ENCODE data around the gene FBXO34. TPM values are rescaled to one million over a fixed set of nuclear protein-coding genes. Genes with fewer than 3 reads are reported as not detected.
"Not testable (repeated sequence)": the region's sequence is repeated elsewhere in the genome, so short reads cannot be mapped to it uniquely, and the experiment has no call there.

Gene FBXO34
- total RNA-seq, 1 donor from 2014 or later, result 29.5 TPM

DNA sequence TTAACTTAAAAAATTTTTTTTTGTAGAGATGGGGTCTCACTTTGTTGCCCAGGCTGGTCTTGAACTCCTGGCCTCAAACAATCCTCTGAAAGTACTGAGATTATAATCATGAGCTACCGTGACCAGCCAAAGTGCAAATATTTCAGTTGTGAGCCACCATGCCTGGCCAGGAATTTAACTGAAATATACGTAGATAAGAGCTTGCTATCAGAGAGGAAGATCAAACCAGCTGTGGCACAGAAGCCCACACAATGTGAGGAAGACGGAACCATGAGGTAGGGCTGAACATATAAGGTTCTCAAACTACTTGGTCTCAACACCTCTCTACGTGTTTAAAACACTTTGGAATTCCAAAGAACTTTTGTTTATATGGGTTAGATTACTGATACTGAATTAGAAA, 111.3 kb downstream of the FBXO34 start:
- FAIRE-seq (no peak), DNase-seq (ENCODE audit: low read depth) (no peak)
- H3K36me3 ChIP-seq (ENCODE audit: control insufficient read depth, insufficient read depth, low read length), result peaks cover 6% of the 10 kb centered on the region
- no peak overlapping the region for H3K4me3 ChIP-seq (ENCODE audit: low read depth, low read length)
- H3K27me3 ChIP-seq (ENCODE audit: control insufficient read depth, insufficient read depth, low read length), result no peaks in the 10 kb centered on the region
- TF ChIP-seq, protein P1, sequence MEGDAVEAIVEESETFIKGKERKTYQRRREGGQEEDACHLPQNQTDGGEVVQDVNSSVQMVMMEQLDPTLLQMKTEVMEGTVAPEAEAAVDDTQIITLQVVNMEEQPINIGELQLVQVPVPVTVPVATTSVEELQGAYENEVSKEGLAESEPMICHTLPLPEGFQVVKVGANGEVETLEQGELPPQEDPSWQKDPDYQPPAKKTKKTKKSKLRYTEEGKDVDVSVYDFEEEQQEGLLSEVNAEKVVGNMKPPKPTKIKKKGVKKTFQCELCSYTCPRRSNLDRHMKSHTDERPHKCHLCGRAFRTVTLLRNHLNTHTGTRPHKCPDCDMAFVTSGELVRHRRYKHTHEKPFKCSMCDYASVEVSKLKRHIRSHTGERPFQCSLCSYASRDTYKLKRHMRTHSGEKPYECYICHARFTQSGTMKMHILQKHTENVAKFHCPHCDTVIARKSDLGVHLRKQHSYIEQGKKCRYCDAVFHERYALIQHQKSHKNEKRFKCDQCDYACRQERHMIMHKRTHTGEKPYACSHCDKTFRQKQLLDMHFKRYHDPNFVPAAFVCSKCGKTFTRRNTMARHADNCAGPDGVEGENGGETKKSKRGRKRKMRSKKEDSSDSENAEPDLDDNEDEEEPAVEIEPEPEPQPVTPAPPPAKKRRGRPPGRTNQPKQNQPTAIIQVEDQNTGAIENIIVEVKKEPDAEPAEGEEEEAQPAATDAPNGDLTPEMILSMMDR (IDR thresholded peaks at IDR 0.05; ENCODE audit: insufficient read depth, low read length, severe bottlenecking), result no peak

DNA sequence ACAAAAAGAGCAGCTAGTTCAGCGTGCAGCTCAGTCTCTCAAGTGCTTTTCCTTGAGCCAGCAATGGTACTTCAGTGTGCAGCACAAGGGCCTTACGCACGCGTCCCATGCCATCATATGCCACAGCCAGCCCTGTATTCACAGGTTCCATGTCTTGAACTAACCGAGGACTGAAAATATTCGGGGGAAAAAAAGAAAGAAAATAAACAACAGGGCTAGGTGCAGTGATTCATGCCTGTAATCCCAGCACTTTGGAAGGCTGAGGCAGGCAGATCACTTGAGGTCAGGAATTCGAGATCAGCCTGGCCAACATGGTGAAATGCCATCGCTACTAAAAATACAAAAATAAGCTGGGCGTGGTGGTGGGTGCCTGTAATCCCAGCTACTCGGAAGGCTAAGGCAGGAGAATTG, 111.8 kb downstream of the FBXO34 start:
- DNase-seq (ENCODE audit: low read depth); H3K36me3 ChIP-seq (ENCODE audit: control insufficient read depth, insufficient read depth, low read length); FAIRE-seq; H3K4me3 ChIP-seq (ENCODE audit: low read depth, low read length); H3K27me3 ChIP-seq (ENCODE audit: control insufficient read depth, insufficient read depth, low read length): not testable (repeated sequence)

DNA sequence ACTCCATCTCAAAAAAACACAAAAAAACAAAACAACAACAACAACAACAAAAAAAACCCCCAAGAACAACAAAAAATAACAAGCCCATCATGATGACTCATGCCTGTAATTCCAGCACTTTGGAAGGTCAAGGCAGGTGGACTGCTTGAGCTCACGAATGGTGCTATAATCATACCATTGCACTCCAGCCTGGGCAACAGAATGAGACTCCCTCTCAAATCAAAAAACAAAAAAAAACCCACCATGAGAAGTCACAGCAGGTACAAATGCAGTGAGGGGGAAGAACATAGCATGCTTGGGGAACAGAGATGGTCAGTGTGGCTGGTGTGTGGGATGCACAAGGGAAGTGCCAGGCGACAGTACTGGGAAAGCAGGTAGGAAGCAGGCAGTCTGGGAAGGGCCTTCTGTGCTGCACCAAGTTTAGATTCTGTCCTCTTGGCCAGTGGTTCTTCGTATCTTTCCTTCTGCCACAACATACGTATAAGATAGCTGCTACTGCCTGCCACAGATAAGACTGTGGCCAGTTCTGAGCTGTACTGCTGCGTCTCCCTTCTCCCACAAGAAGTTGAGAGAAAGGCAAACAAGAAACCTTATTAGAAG, 112.4 kb downstream of the FBXO34 start:
- DNase-seq (ENCODE audit: low read depth), result no peak
- no peak for FAIRE-seq
- no peak overlapping the region for H3K4me3 ChIP-seq (ENCODE audit: low read depth, low read length)
- H3K27me3 ChIP-seq (ENCODE audit: control insufficient read depth, insufficient read depth, low read length), result no peaks in the 10 kb centered on the region
- TF ChIP-seq, protein P1 (IDR thresholded peaks at IDR 0.05; ENCODE audit: insufficient read depth, low read length, severe bottlenecking), result no peak
- peaks cover 6% of the 10 kb centered on the region for H3K36me3 ChIP-seq (ENCODE audit: control insufficient read depth, insufficient read depth, low read length)

DNA sequence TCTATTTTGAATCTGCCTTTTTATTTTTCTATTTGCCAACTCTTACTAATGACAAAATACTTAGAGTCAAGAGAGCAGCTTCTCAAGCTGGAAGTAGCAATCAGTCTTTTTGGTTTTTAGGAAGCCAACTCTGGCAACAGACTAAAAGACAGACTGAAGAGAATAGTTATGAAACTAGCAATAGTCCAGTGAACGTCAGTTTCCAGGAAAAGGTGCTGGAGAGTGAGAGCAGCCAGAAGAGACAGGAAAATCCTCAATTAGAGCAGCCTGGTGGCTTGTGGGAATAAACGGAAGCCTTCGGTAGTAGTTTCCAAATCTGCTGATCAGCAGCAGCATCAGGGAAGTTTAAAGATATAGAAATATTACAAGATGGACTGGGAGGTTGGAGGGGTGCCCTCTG, 113.3 kb downstream of the FBXO34 start:
- H3K4me3 ChIP-seq (ENCODE audit: low read depth, low read length), result no peak overlapping the region
- no peak for DNase-seq (ENCODE audit: low read depth)
- TF ChIP-seq, protein P1 (IDR thresholded peaks at IDR 0.05; ENCODE audit: insufficient read depth, low read length, severe bottlenecking), result no peak
- FAIRE-seq, result no peak
- H3K36me3 ChIP-seq (ENCODE audit: control insufficient read depth, insufficient read depth, low read length), result peaks cover 6% of the 10 kb centered on the region
- no peaks in the 10 kb centered on the region for H3K27me3 ChIP-seq (ENCODE audit: control insufficient read depth, insufficient read depth, low read length)

DNA sequence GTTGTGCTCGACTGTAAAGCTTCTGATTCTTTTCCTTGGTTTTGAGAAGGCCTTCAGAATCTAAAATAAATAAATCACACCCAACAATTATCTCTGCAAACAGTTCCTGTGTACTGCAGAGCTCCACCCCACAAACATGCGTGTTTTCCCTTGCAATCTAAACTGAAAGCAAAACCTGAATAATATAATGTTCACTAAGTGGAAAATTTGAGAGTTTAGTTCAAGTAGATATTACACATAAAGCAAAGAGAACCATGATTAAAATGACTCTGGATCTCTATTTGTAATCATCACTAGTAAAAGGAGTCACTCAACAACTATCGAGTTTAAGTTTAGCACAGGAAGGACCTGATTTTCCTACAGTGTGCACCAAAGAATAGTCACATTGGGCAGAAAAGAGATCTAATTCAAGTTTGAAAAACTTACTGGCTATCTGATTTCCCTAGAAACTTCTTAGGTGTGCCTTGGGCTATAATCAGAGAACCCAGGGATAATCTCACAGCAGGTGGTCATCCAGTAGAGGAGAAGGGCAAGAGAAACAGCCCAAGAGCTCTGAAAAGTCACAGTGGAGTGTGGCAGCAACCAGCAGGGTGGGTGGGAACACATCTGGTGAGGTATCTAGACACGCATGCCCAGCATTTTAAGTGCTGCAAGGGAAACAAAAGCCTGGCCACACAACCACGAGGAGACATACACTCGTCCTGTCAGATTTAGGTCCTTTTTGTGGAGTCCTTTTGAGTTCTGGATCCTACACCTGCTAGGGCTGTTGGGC, 115.0 kb downstream of the FBXO34 start:
- Histone ChIP-seq H3K4me3 (ENCODE audit: low read depth, low read length) (no peak overlapping the region), H3K36me3 (ENCODE audit: control insufficient read depth, insufficient read depth, low read length) (peaks cover 6% of the 10 kb centered on the region), H3K27me3 (ENCODE audit: control insufficient read depth, insufficient read depth, low read length) (no peaks in the 10 kb centered on the region)
- FAIRE-seq, result no peak
- no peak for DNase-seq (ENCODE audit: low read depth)
- TF ChIP-seq, protein P1 (IDR thresholded peaks at IDR 0.05; ENCODE audit: insufficient read depth, low read length, severe bottlenecking), result no peak

DNA sequence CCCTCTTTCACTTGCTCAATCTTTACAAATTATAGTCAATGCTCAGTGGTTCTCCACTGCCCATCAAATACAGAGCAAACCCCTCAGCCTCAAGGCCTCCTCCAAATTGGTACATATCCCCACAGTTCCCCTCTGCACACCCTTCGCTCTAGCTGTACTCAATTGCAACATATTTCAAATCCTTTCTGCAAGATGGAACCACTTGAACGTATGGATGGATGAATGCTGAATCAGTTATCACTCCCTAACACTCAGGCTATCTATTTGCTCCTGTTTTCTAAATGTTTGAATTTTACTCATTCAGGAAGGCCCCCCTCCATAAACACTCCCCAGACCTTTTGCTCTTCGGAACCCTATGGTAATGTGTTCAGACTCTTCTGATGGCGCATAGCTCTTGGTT, 115.9 kb downstream of the FBXO34 start:
- DNase-seq (ENCODE audit: low read depth) (no peak), FAIRE-seq (no peak)
- Histone ChIP-seq H3K27me3 (ENCODE audit: control insufficient read depth, insufficient read depth, low read length) (no peaks in the 10 kb centered on the region), H3K4me3 (ENCODE audit: low read depth, low read length) (no peak overlapping the region), H3K36me3 (ENCODE audit: control insufficient read depth, insufficient read depth, low read length) (no peaks in the 10 kb centered on the region)
- TF ChIP-seq, protein P1 (IDR thresholded peaks at IDR 0.05; ENCODE audit: insufficient read depth, low read length, severe bottlenecking), result no peak
